CD14-positive monocyte (primary cell): ENCODE data around the gene FBXL17. TPM values are rescaled to one million over a fixed set of nuclear protein-coding genes. Genes with fewer than 3 reads are reported as not detected.

ENCODE experiments used
- DNase-seq, 3 donors: peaks; one replicate each; pipeline ENCODE4 v3.0.0-alpha.2; 2011 to 2022
- H2AFZ ChIP-seq: 2 replicates; pipeline ENCODE4 v1.6.0; 2012; ENCODE audit warnings: mild to moderate bottlenecking, low read depth, low read length, inconsistent platforms; ENCODE audit not compliant: insufficient read depth, poor library complexity, severe bottlenecking
- H3K27ac ChIP-seq, 2 donors: 1 replicate in 1 of 2; 2 replicates in 1 of 2; pipeline ENCODE4 v1.5.1; 2012 to 2013; ENCODE audit warnings: low read length in 2 of 2, control low read depth in 1 of 2, inconsistent platforms in 1 of 2, low read depth in 1 of 2, mild to moderate bottlenecking in 1 of 2
- H3K27me3 ChIP-seq, 2 donors: one replicate each; pipeline versions ENCODE4 v1.6.0 to v1.6.1; 2011 to 2013; ENCODE audit warnings: low read length in 2 of 2; ENCODE audit not compliant: control insufficient read depth in 2 of 2, insufficient read depth in 2 of 2
- H3K36me3 ChIP-seq, 2 donors: replicated peaks in 1 of 2; 1 replicate in 1 of 2; 2 replicates in 1 of 2; pipeline versions ENCODE4 v1.5.1 to v1.6.1; 2012 to 2013; ENCODE audit warnings: low read length in 2 of 2, control low read depth in 1 of 2, inconsistent platforms in 1 of 2, mild to moderate bottlenecking in 1 of 2; ENCODE audit not compliant: insufficient read depth in 2 of 2, control insufficient read depth in 1 of 2
- H3K4me1 ChIP-seq, 2 donors: 1 replicate in 1 of 2; 2 replicates in 1 of 2; pipeline versions ENCODE4 v1.5.1 to v1.6.1; 2012 to 2013; ENCODE audit warnings: low read length in 2 of 2, control low read depth in 1 of 2, inconsistent platforms in 1 of 2, mild to moderate bottlenecking in 1 of 2, moderate library complexity in 1 of 2; ENCODE audit not compliant: insufficient read depth in 2 of 2, control insufficient read depth in 1 of 2
- H3K4me2 ChIP-seq: replicated peaks from 2 replicates; pipeline ENCODE3; 2012; ENCODE audit warnings: low read length, moderate library complexity, mild to moderate bottlenecking; ENCODE audit not compliant: poor library complexity, severe bottlenecking; ENCODE audit errors: extremely low read depth
- H3K4me3 ChIP-seq, 3 experiments: fragments of 200-600 bp in 1 of 3; sonication (generic) in 1 of 3; replicated peaks in 1 of 3; 1 replicate in 2 of 3; 2 replicates in 1 of 3; pipeline ENCODE4 v1.5.1; 2011 to 2013; ENCODE audit warnings: low read length in 3 of 3, mild to moderate bottlenecking in 3 of 3, control low read depth in 2 of 3, low read depth in 2 of 3, inconsistent platforms in 1 of 3, moderate library complexity in 1 of 3
- H3K79me2 ChIP-seq: 2 replicates; pipeline ENCODE4 v1.6.0; 2012; ENCODE audit warnings: mild to moderate bottlenecking, control low read depth, inconsistent platforms, low read length, moderate library complexity; ENCODE audit not compliant: insufficient read depth
- H3K9ac ChIP-seq: 2 replicates; pipeline ENCODE4 v1.6.0; 2017; ENCODE audit warnings: low read length, mild to moderate bottlenecking; ENCODE audit not compliant: insufficient read depth, poor library complexity, severe bottlenecking
- H3K9me3 ChIP-seq, 2 donors: replicated peaks in 1 of 2; 1 replicate in 1 of 2; 2 replicates in 1 of 2; pipeline versions ENCODE4 v1.5.1 to v1.6.1; 2012 to 2013; ENCODE audit warnings: low read length in 2 of 2, control low read depth in 1 of 2; ENCODE audit not compliant: control insufficient read depth in 1 of 2, insufficient read depth in 1 of 2
- H4K20me1 ChIP-seq: 2 replicates; pipeline ENCODE4 v1.6.0; 2012; ENCODE audit warnings: mild to moderate bottlenecking, low read length, control low read depth, moderate library complexity; ENCODE audit not compliant: insufficient read depth
- H3K27ac Mint-ChIP-seq, 7 donors: one replicate each; pipeline ENCODE4 v1.8.0; 2020; ENCODE audit warnings: mild to moderate bottlenecking in 7 of 7, mixed read lengths in 7 of 7, moderate library complexity in 6 of 7, inconsistent platforms in 2 of 7
- H3K27me3 Mint-ChIP-seq, 3 donors: one replicate each; pipeline ENCODE4 v1.8.0; 2021 to 2022; ENCODE audit warnings: low read depth in 3 of 3, mild to moderate bottlenecking in 3 of 3, mixed read lengths in 3 of 3, moderate library complexity in 3 of 3, inconsistent platforms in 1 of 3
- H3K36me3 Mint-ChIP-seq, 2 donors: one replicate each; pipeline ENCODE4 v1.8.0; 2020; ENCODE audit warnings: mixed read lengths in 2 of 2, inconsistent platforms in 1 of 2, mild to moderate bottlenecking in 1 of 2
- H3K4me1 Mint-ChIP-seq: one replicate; pipeline ENCODE4 v1.8.0; 2020; ENCODE audit warnings: mild to moderate bottlenecking, mixed read lengths
- H3K4me3 Mint-ChIP-seq, 2 donors: one replicate each; pipeline ENCODE4 v1.8.0; 2020; ENCODE audit warnings: mild to moderate bottlenecking in 2 of 2, mixed read lengths in 2 of 2, moderate library complexity in 1 of 2
- H3K9me3 Mint-ChIP-seq, 7 donors: one replicate each; pipeline ENCODE4 v1.8.0; 2020 to 2022; ENCODE audit warnings: mixed read lengths in 7 of 7, mild to moderate bottlenecking in 6 of 7, moderate library complexity in 6 of 7, inconsistent platforms in 2 of 7
- WGBS: methylation state at CpG from one replicate; pipeline ENCODE4 v1.1.5; 2013; ENCODE audit warnings: missing lambda C conversion rate; ENCODE audit not compliant: insufficient coverage; 5-methylcytosine and 5-hydroxymethylcytosine counted together
- intact Hi-C, 2 donors: fragments of 100-400 bp; cut with micrococcal nuclease; formaldehyde crosslinking; loops; one replicate each; pipeline versions ENCODE4 v1.15.0 to v1.15.1; 2023
- polyA plus RNA-seq, 3 donors: library from polyadenylated mRNA; depleted of rRNA in 1 of 3; unstranded in 2 of 3; stranded (reverse) in 1 of 3; fragments of 300-500 nt in 2 of 3; fragments of >200 nt in 1 of 3; fragmentation: Illumina TruSeq in 2 of 3; gene quantifications; 1 replicate in 2 of 3; 2 replicates in 1 of 3; pipeline ENCODE4 v1.2.3, GENCODE V29; 2012 to 2021
- TF ChIP-seq, protein P1 (sequence below): fragments of 200-600 bp; IDR thresholded peaks from one replicate; pipeline ENCODE4 v1.8.0; 2022; ENCODE audit warnings: antibody characterized with exemption, mild to moderate bottlenecking

FBXL17 gene
- polyA plus RNA-seq, 3 donors = 1.5 to 6.6 (median 2.0) TPM

DNA sequence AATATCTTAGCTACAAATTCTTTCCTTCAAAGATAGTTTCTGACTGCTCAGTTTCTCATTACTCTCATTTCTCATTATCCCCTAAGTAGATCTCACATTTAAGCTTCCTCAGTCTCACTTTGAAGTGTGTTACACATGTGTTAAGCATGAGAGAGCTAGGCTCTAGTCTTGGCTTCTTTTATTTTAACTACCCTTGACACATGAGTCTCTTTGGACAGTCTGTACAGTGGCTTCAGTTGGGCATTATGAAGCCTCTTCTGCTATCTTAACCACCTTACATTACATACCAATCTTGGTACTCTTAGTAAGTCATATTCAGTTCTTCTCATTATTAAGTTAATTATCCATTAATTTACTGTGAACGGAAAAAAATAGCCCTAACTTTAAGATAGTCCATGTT, 232.5 kb downstream of the FBXL17 start:
- Histone ChIP-seq H3K36me3 (no peaks in the 10 kb centered on the region), H3K27ac (no peak overlapping the region), H3K4me2 (no peak overlapping the region), H3K9ac (no peak overlapping the region), H3K27me3 (no peaks in the 10 kb centered on the region), H3K4me3 (no peak overlapping the region), H2AFZ (no peak overlapping the region), H3K4me1 (peaks cover 7 to 20% of the 10 kb centered on the region in 2 donors), H3K79me2 (no peaks in the 10 kb centered on the region), H4K20me1 (no peaks in the 10 kb centered on the region), H3K9me3 (no peaks in the 10 kb centered on the region)
- Mint-ChIP-seq H3K4me3 (no peak overlapping the region), H3K27me3 (peaks cover 0 to 3% (median 0%) of the 10 kb centered on the region in 3 donors), H3K27ac (no peak overlapping the region), H3K9me3 (peaks cover 0 to 4% (median 3%) of the 10 kb centered on the region in 7 donors), H3K4me1 (peaks cover 15% of the 10 kb centered on the region), H3K36me3 (peaks cover 6 to 8% of the 10 kb centered on the region in 2 donors)
- no peak for DNase-seq
- intact Hi-C loops = no loop called here
- no CpG with 5 or more reads among the region's 1 CpG for WGBS
- TF ChIP-seq, protein P1, sequence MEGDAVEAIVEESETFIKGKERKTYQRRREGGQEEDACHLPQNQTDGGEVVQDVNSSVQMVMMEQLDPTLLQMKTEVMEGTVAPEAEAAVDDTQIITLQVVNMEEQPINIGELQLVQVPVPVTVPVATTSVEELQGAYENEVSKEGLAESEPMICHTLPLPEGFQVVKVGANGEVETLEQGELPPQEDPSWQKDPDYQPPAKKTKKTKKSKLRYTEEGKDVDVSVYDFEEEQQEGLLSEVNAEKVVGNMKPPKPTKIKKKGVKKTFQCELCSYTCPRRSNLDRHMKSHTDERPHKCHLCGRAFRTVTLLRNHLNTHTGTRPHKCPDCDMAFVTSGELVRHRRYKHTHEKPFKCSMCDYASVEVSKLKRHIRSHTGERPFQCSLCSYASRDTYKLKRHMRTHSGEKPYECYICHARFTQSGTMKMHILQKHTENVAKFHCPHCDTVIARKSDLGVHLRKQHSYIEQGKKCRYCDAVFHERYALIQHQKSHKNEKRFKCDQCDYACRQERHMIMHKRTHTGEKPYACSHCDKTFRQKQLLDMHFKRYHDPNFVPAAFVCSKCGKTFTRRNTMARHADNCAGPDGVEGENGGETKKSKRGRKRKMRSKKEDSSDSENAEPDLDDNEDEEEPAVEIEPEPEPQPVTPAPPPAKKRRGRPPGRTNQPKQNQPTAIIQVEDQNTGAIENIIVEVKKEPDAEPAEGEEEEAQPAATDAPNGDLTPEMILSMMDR = no peak

DNA sequence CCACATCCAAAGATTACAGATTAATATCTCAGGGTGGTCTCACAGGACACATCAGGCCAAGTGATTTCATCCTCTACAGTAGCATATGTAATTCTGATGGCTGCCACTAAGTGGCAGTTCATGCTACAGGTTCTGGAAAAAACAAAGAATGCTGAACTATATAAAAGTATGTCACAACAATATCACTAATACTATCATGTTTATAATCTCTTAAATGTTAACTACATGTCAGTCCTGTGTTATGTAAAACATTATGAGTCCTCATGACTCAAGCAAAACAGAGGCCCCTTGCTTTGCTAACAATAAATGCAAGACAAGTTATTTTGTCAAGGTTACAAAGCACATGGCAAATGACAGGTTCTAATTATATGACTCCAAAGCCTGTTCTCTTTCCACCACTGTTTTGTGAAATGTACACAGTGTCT, 233.2 kb downstream of the FBXL17 start:
- Histone ChIP-seq H2AFZ (no peak overlapping the region), H3K27ac (no peak overlapping the region), H3K9ac (no peak overlapping the region), H3K36me3 (no peaks in the 10 kb centered on the region), H3K4me1 (peaks cover 7 to 20% of the 10 kb centered on the region in 2 donors), H3K9me3 (no peaks in the 10 kb centered on the region), H3K27me3 (no peaks in the 10 kb centered on the region), H4K20me1 (no peaks in the 10 kb centered on the region), H3K4me3 (no peak overlapping the region), H3K79me2 (no peaks in the 10 kb centered on the region), H3K4me2 (no peak overlapping the region)
- no peak overlapping the region for H3K27ac Mint-ChIP-seq
- H3K27me3 Mint-ChIP-seq = peaks cover 0 to 3% (median 0%) of the 10 kb centered on the region in 3 donors
- H3K4me1 Mint-ChIP-seq = peaks cover 15% of the 10 kb centered on the region
- TF ChIP-seq, protein P1 = peak; percentile 54
- H3K9me3 Mint-ChIP-seq = peaks cover 0 to 3% (median 0%) of the 10 kb centered on the region in 7 donors
- no peak overlapping the region for H3K4me3 Mint-ChIP-seq
- no peak for DNase-seq
- intact Hi-C loops = no loop called here
- peaks cover 4% of the 10 kb centered on the region in 2 donors for H3K36me3 Mint-ChIP-seq
